ENCODE measurements around the gene ERP29. TPM values are rescaled to one million over a fixed set of nuclear protein-coding genes. Genes with fewer than 3 reads are reported as not detected.

Gene ERP29
- polyA plus RNA-seq, 3 donors = 158 to 207 (median 170) TPM

- no peak for TF ChIP-seq CTCF (IDR thresholded peaks at IDR 0.05)
- Histone ChIP-seq H4K20me1 (ENCODE audit: insufficient read depth, low read length) (no peaks in the 10 kb centered on the region), H3K27me3 (ENCODE audit: control insufficient read depth in 2 of 2, insufficient read depth in 2 of 2, low read length in 2 of 2) (no peaks in the 10 kb centered on the region), H3K9me3 (replicated peaks in 1 of 2; ENCODE audit: control insufficient read depth in 1 of 2, insufficient read depth in 1 of 2, low read length in 2 of 2) (no peaks in the 10 kb centered on the region), H3K9ac (ENCODE audit: insufficient read depth, low read length, poor library complexity, severe bottlenecking) (no peak overlapping the region), H3K27ac (ENCODE audit: low read depth in 1 of 2, low read length in 2 of 2) (no peak overlapping the region), H3K4me2 (replicated peaks; ENCODE audit: extremely low read depth, low read length, poor library complexity, severe bottlenecking) (no peak overlapping the region), H3K4me1 (ENCODE audit: control insufficient read depth in 1 of 2, insufficient read depth in 2 of 2, low read length in 2 of 2) (no peaks in the 10 kb centered on the region), H3K4me3 (replicated peaks in 1 of 3; ENCODE audit: low read depth in 2 of 3, low read length in 3 of 3) (no peak overlapping the region), H3K36me3 (replicated peaks in 1 of 2; ENCODE audit: control insufficient read depth in 1 of 2, insufficient read depth in 2 of 2, low read length in 2 of 2) (peaks cover 64 to 91% of the 10 kb centered on the region in 2 donors), H2AFZ (ENCODE audit: insufficient read depth, low read depth, low read length, poor library complexity, severe bottlenecking) (no peak overlapping the region), H3K79me2 (ENCODE audit: insufficient read depth, low read length) (no peaks in the 10 kb centered on the region)
- DNase-seq = no peak
- Mint-ChIP-seq H3K27ac (no peak overlapping the region), H3K4me1 (no peaks in the 10 kb centered on the region), H3K9me3 (peaks cover 0 to 2% (median 0%) of the 10 kb centered on the region in 7 donors), H3K4me3 (no peak overlapping the region), H3K36me3 (peaks cover 69 to 91% of the 10 kb centered on the region in 2 donors), H3K27me3 (ENCODE audit: low read depth in 3 of 3) (no peaks in the 10 kb centered on the region)
- intact Hi-C loops (cut with micrococcal nuclease) = no loop called here
- whole genome bisulfite sequencing (ENCODE audit: insufficient coverage) = 91% methylated on average over 1 of the region's 2 CpGs
These were observed 53.3 kb downstream of the ERP29 start for GRCh38 chr12:112066566-112066965.

Small RNA genes within 50 kb of the gene (small RNA-seq; reads per million reads assigned to genes)
- gene AC004024.1 (ENCODE audit: insufficient read length, low read depth) = not detected
- gene MIR3657 (ENCODE audit: insufficient read length, low read depth) = not detected
- not detected for gene RF00019 (ENCODE audit: insufficient read length, low read depth)

Other genes with a start within 250 kb of the ERP29 start
- gene ALDH2, start 246.5 kb upstream of the ERP29 start, polyA plus RNA-seq = 100 to 1,000 TPM; 272 to 404 (median 384) TPM
- 10 to 100 TPM; 25.3 to 58.2 (median 28.2) TPM for gene MAPKAPK5, start 171.2 kb upstream of the ERP29 start, polyA plus RNA-seq
- gene TMEM116, start 261 bp upstream of the ERP29 start, polyA plus RNA-seq = 10 to 100 TPM in 1 of 3 donors, 1 to 10 TPM in 2; 5.6 to 11.6 (median 8.3) TPM
- 1 to 10 TPM; 4.3 to 7.9 (median 7.3) TPM for gene NAA25, start 95.4 kb downstream of the ERP29 start, polyA plus RNA-seq
- 10 to 100 TPM; 35.2 to 83.6 (median 82.3) TPM for gene TRAFD1, start 112.1 kb downstream of the ERP29 start, polyA plus RNA-seq

All from CD14-positive monocyte (primary cell).